HG03066 (cell line): ENCODE data around the gene MEN1.

Source experiments
- ATAC-seq: cut with Tn5 transposase; IDR thresholded peaks from one replicate; pipeline ENCODE4 v1.9.1; 2021; ENCODE audit warnings: low read depth; ENCODE audit not compliant: unreplicated experiment

Gene MEN1

GRCh38 chr11:64803158-64803845 lies 7.0 kb downstream of the MEN1 start, which contains the start of gene MAP4K2:
MAP4K2 (minus strand) TSS chr11:64803214; CDS start chr11:64803149, 65 bp downstream.
- peak; percentile 50 for ATAC-seq

GRCh38 chr11:64802370-64803157 lies 7.8 kb downstream of the MEN1 start:
- peak; percentile 11 for ATAC-seq

- ATAC-seq = no peak
These were observed 8.6 kb downstream of the MEN1 start for GRCh38 chr11:64801561-64802369.

GRCh38 chr11:64801158-64801464 lies 9.2 kb downstream of the MEN1 start:
- ATAC-seq = no peak

GRCh38 chr11:64800303-64801157 lies 9.8 kb downstream of the MEN1 start:
- no peak for ATAC-seq

GRCh38 chr11:64799623-64800302 lies 10.6 kb downstream of the MEN1 start:
- ATAC-seq = no peak

GRCh38 chr11:64799256-64799622 lies 11.1 kb downstream of the MEN1 start:
- no peak for ATAC-seq

GRCh38 chr11:64796757-64797541 lies 13.4 kb downstream of the MEN1 start:
- ATAC-seq = no peak

- no peak for ATAC-seq
These were observed 14.1 kb downstream of the MEN1 start for GRCh38 chr11:64796047-64796756.

GRCh38 chr11:64794526-64794925 lies 15.8 kb downstream of the MEN1 start:
- no peak for ATAC-seq

GRCh38 chr11:64793271-64794160 lies 16.8 kb downstream of the MEN1 start:
- no peak for ATAC-seq

- no peak for ATAC-seq
These were observed 17.9 kb downstream of the MEN1 start for GRCh38 chr11:64792482-64792881.

GRCh38 chr11:64791781-64792291 lies 18.5 kb downstream of the MEN1 start:
- ATAC-seq = no peak

- ATAC-seq = no peak
These were observed 19.9 kb downstream of the MEN1 start for GRCh38 chr11:64790205-64791095.

- ATAC-seq = no peak
These were observed 20.8 kb downstream of the MEN1 start for GRCh38 chr11:64789331-64790204.
